Brain microvascular endothelial cell (primary cell): Measurements from ENCODE around the gene LXN.
"Not testable (repeated sequence)": the region's sequence is repeated elsewhere in the genome, so short reads cannot be mapped to it uniquely, and the experiment has no call there.

Experiments
- DNase-seq: peaks from one replicate; pipeline ENCODE4 v3.0.0-alpha.2; 2020
- H3K27ac ChIP-seq: fragments of 250-450 bp; sonication (Bioruptor Pico); 2 replicates; pipeline ENCODE4 v1.5.1; 2020; ENCODE audit warnings: mild to moderate bottlenecking, moderate library complexity
- H3K27me3 ChIP-seq: fragments of 250-450 bp; sonication (Bioruptor Pico); replicated peaks from 2 replicates; pipeline ENCODE4 v1.5.1; 2020; ENCODE audit warnings: mild to moderate bottlenecking
- H3K36me3 ChIP-seq: fragments of 250-450 bp; sonication (Bioruptor Pico); replicated peaks from 2 replicates; pipeline ENCODE4 v1.5.1; 2020; ENCODE audit warnings: mild to moderate bottlenecking
- H3K4me3 ChIP-seq: 2 replicates; pipeline ENCODE4 v1.5.1; 2011; ENCODE audit warnings: low read depth, mild to moderate bottlenecking, control low read depth, low read length, moderate library complexity
- in situ Hi-C: cut with HindIII; loops from 2 replicates; pipeline ENCODE4 v1.10.0; 2017; ENCODE audit warnings: low sequenced_read_pairs, low pct_ligation_motif_present
- TF ChIP-seq, protein P1 (sequence below): IDR thresholded peaks from 2 replicates; pipeline ENCODE4 v1.5.1; 2011; ENCODE audit warnings: low read depth, mild to moderate bottlenecking, moderate library complexity, low read length, control low read depth, inconsistent platforms; ENCODE audit errors: missing control alignments

LXN gene

DNA sequence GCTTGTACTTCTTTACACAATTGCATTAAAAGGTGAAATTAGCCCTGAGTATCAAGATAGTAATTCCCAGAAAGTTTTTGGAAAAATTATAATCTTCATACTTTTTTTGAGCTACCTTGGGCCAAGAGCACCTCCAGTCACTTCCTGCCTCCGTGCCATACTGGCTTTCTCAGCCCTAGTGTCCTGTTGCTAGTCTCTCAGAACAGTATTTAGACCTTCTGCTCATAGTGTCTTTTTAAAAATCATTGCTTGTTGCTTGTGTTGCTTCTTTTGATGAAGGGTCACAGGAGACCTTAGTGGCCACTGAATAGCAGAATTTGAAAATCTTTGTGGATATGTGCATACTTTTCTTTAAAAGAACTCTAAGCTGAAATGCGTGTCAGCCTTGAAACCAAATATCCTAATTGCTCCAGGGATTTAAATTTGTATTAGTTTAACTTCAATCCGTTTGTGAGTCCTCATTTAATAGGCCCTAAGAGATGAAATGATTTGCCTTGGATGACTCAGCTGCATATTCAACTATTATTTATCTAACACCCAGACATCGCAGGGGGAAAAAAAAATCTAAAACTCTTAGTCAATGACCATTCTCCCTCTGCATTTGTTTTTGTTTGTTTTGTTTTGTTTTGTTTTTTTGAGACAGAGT lies 29.1 kb upstream of the LXN start:
- Histone ChIP-seq H3K4me3 (no peak overlapping the region), H3K27ac (peak overlapping the region; percentile 98), H3K27me3 (no peaks in the 10 kb centered on the region), H3K36me3 (peaks cover 2% of the 10 kb centered on the region)
- in situ Hi-C loops = no loop called here
- DNase-seq = no peak
- TF ChIP-seq, protein P1, sequence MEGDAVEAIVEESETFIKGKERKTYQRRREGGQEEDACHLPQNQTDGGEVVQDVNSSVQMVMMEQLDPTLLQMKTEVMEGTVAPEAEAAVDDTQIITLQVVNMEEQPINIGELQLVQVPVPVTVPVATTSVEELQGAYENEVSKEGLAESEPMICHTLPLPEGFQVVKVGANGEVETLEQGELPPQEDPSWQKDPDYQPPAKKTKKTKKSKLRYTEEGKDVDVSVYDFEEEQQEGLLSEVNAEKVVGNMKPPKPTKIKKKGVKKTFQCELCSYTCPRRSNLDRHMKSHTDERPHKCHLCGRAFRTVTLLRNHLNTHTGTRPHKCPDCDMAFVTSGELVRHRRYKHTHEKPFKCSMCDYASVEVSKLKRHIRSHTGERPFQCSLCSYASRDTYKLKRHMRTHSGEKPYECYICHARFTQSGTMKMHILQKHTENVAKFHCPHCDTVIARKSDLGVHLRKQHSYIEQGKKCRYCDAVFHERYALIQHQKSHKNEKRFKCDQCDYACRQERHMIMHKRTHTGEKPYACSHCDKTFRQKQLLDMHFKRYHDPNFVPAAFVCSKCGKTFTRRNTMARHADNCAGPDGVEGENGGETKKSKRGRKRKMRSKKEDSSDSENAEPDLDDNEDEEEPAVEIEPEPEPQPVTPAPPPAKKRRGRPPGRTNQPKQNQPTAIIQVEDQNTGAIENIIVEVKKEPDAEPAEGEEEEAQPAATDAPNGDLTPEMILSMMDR = no peak

DNA sequence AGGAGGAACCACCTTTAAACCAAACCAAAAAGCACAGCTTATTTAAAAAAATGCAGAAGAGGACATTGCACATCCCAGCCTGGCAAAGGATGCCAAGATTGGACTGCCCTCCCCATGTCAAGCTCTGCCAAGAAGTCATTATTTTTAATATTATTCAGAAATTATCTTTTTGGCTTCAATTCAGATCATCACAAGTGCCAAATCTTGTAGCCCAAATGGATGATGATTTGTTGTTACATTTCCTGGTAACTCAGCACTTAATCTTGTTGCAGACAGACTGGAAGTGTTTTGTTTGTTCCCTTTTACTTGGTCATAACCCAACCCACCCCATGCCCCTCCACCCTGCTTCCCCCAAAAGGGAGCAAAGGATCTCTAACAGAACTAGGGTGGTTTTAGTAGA lies 28.1 kb upstream of the LXN start:
- no peaks in the 10 kb centered on the region for H3K27me3 ChIP-seq
- H3K36me3 ChIP-seq = peaks cover 2% of the 10 kb centered on the region
- in situ Hi-C loops = no loop called here
- no peak overlapping the region for H3K4me3 ChIP-seq
- no peak overlapping the region for H3K27ac ChIP-seq
- no peak for DNase-seq
- TF ChIP-seq, protein P1 = no peak

DNA sequence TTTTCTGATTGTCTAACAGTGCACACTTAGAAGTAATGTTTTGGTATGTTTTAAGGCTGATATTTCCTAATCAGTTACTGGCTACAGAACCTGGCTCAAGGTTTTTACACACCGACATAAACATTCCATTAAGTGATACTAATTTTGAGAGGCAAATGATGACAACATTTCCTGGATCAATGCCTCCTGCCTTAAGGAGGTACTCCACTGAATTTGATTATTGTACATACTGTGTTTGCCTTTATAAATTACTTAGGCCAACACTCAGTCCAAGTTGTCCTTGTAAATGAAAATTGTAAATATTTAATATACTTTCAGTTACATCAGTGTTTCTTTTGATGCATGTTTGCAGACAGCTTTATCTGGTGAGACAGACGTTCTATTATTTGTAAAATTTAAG lies 24.2 kb upstream of the LXN start:
- H3K27ac ChIP-seq = no peak overlapping the region
- in situ Hi-C loops = no loop called here
- no peaks in the 10 kb centered on the region for H3K36me3 ChIP-seq

DNA sequence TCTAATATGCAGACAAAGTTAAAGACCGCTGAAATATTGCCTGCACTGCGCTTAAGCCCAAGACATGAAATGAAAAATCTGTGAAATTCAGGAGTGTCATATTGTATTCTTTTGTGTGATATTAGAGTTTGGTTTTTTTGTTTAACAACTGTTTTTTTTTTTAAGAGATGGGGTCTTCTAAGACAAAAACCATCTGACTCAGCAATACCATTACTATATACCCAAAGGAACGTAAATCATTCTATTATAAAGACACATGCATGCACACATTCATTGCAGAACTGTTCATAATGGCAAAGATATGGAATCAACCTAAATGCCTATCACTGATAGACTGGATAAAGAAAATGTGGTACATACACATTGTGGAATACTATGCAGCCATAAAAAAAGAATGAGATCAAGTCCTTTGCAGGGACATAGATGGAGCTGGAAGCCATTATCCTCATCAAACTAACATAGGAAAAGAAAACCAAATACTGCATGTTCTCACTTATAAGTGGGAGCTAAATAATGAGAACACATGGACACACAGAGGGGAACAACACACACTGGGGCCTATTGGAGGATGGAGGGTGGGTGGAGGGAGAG lies 21.5 kb upstream of the LXN start:
- DNase-seq, H3K27me3 ChIP-seq, H3K27ac ChIP-seq, H3K36me3 ChIP-seq, in situ Hi-C loops, H3K4me3 ChIP-seq: not testable (repeated sequence)

More for the DNA sequence above, 24.2 kb upstream of the LXN start:
- H3K27me3 ChIP-seq = no peaks in the 10 kb centered on the region
- no peak for DNase-seq
- TF ChIP-seq, protein P1 = no peak
- H3K4me3 ChIP-seq = no peak overlapping the region

DNA sequence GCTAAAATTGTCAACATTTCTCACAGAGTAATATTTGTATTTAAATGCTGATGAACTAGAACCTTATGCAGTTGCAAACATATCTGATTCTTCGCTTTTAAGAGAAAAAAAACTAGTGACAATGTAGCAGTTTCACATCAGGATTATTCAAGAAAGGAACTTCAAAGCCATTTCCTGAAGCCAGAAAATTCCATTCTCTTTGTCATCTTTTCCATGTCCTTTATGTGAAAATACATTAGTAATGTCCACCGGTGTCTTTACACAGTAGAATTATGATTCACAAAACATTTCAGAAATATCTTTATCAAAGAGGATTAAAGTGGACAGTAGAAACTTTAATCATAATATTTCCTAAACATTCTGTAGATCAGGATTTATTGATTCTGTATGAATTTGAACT lies 12.7 kb upstream of the LXN start:
- TF ChIP-seq, protein P1 = no peak
- Histone ChIP-seq H3K4me3 (no peak overlapping the region), H3K36me3 (no peaks in the 10 kb centered on the region), H3K27me3 (no peaks in the 10 kb centered on the region), H3K27ac (peak overlapping the region; percentile 77)
- DNase-seq = no peak
- in situ Hi-C loops = no loop called here

DNA sequence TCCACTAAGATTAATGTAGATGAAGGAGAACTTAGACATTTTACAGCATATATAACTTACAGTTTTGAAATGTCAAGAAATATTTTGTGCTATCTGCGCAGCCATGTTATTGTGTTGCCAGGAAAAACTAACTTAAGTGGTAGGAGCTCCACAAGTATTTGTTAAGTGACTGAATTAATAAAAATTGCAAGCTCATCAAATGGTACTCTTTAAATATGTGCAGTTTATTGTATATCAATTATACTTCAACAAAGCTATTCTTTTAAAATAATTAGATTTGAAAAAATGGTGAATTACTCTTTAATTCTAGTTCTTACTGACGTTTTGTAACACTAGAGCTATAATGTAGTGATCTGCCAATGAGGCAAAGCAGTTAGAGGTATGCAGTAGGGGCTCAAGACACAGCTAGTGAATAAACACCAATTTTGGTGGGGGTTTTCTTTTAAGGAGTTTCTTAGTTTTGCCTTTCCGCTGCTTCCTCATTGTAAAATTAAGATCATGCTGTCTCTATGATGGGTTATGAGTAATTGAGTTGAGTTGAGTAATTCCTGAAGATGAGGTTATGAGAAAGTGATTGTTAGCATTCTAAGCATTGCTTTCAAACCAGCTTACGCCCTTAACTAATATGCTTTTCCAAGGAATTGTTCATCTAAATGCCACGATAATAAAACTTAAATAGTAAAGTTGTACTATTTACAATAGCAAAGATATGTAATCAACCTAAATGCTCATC lies 10.9 kb upstream of the LXN start:
- Histone ChIP-seq H3K4me3 (no peak overlapping the region), H3K27me3 (no peaks in the 10 kb centered on the region), H3K27ac (peak overlapping the region; percentile 77), H3K36me3 (no peaks in the 10 kb centered on the region)
- TF ChIP-seq, protein P1 = no peak
- in situ Hi-C loops = no loop called here
- peak; percentile 20 for DNase-seq
